Measurements from ENCODE around the gene TOP2B. TPM values are rescaled to one million over a fixed set of nuclear protein-coding genes. Genes with fewer than 3 reads are reported as not detected.

TOP2B gene
- polyA plus RNA-seq, 1 of the 3 experiments (the other 2 are of a cell fraction) = 20.4 TPM

DNA sequence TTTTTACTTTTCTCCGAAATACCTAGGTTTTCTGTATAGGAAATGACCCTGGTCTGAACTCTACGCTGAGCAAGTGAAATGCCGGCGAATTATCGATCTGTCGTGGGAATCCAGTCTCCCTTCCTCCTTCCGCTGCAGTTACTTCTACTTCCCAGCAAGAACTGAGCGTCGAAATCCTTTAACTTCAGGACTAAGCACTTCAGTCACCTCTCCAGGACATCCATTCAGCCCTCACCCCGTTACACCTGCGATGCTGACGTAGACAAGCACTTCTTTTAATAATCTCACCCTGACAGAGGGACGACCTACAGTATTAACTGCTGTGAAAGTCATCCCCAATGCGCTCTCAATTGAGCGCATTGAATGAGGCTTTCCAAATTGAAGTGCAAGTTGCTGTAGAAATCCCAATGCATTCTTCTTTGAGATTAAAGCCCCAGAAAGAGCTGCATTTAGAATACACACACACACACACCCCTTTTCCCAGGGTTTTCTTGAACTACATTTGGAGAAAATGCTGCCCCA lies 1.3 kb downstream of the TOP2B start:
- H3K9ac ChIP-seq = peak overlapping the region; percentile 84
- H3K79me2 ChIP-seq (ENCODE audit: insufficient read depth) = peaks cover 58% of the 10 kb centered on the region
- peaks cover 5% of the 10 kb centered on the region for H3F3A ChIP-seq (replicated peaks; ENCODE audit: insufficient read depth)
- TF ChIP-seq SIN3A (IDR thresholded peaks at IDR 0.05; ENCODE audit: borderline replicate concordance, low read depth, low read length) (0 out of 2 replicates have a peak, but pooled peaks have one; percentile 13), POLR2AphosphoS5 (IDR thresholded peaks at IDR 0.05; ENCODE audit: low read depth, low read length) (no peak), YY1 (IDR thresholded peaks at IDR 0.05; ENCODE audit: low read depth) (no peak)
- H3K27ac ChIP-seq (ENCODE audit: low read depth in 2 of 2, low read length in 1 of 2) = peak overlapping the region; percentile 81 to 97
- peaks cover 52% of the 10 kb centered on the region for H4K20me1 ChIP-seq (ENCODE audit: insufficient read depth)
- POLR2A ChIA-PET = no interaction called here
- CTCF ChIA-PET = interaction anchor here (3.8 kb wide), 1 partner anchor 14 kb away, joined by 25 read pairs; no protein-coding TSS in a partner anchor
- peak; percentile 26 for DNase-seq
- peak overlapping the region; percentile 83 for H3K4me2 ChIP-seq
- peak overlapping the region; percentile 88 to 96 for H3K4me3 ChIP-seq (ENCODE audit: low read depth in 2 of 2, low read length in 1 of 2)
- H3K9me2 ChIP-seq = no peaks in the 10 kb centered on the region
- peaks cover 6 to 22% of the 10 kb centered on the region in 2 experiments for H3K4me1 ChIP-seq (ENCODE audit: control insufficient read depth in 1 of 2, insufficient read depth in 2 of 2, low read depth in 1 of 2, low read length in 1 of 2)
- H3K36me3 ChIP-seq (replicated peaks in 1 of 2; ENCODE audit: control insufficient read depth in 1 of 2, insufficient read depth in 2 of 2, low read length in 1 of 2) = peaks cover 0 to 11% of the 10 kb centered on the region in 2 experiments
- no peaks in the 10 kb centered on the region for H3K9me3 ChIP-seq
- H3K27me3 ChIP-seq (ENCODE audit: insufficient read depth) = no peaks in the 10 kb centered on the region
- H2AFZ ChIP-seq (ENCODE audit: low read depth) = peak overlapping the region; percentile 73; the same call in 1 of the 2 replicates
- 2% methylated on average over 15 of the region's 15 CpGs for WGBS (ENCODE audit: low lambda C conversion rate)

DNA sequence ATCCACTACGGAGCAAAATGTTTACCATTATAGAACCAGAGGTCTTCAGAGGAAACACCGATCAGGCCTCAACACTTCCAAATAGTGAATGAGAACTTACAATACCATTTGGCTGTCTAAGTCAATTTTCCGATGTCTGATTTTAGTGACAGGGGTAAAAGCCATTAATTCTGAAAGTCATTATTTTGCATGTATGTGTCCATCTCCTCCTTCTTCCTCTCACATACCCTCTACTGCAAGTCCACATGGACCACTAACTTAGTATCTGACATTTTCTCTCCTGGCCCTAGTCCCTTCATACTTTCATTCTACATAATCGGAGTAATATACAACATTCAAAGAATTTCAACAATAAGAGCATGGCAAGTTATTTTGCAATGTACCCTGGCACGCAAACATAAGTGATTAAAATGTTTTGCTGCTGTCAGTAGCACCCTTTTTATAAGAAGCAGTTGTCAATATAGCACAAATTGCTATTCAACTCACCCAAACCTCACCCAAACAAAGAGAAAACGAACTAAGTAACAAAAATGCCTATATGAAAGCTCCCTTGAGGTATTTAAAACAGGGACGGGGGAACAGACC lies 1.9 kb downstream of the TOP2B start:
- WGBS (ENCODE audit: low lambda C conversion rate) = 14% methylated on average over 7 of the region's 7 CpGs
- Histone ChIP-seq H3F3A (replicated peaks; ENCODE audit: insufficient read depth) (peaks cover 5% of the 10 kb centered on the region), H3K4me3 (ENCODE audit: low read depth in 2 of 2, low read length in 1 of 2) (peak overlapping the region; percentile 88 to 96), H3K27ac (ENCODE audit: low read depth in 2 of 2, low read length in 1 of 2) (peak overlapping the region; percentile 25 to 81; a peak in 3 of 4 replicates), H3K9me2 (no peaks in the 10 kb centered on the region), H3K9ac (peak overlapping the region; percentile 84), H3K36me3 (replicated peaks in 1 of 2; ENCODE audit: control insufficient read depth in 1 of 2, insufficient read depth in 2 of 2, low read length in 1 of 2) (peaks cover 0 to 11% of the 10 kb centered on the region in 2 experiments), H3K27me3 (ENCODE audit: insufficient read depth) (no peaks in the 10 kb centered on the region), H3K79me2 (ENCODE audit: insufficient read depth) (peaks cover 63% of the 10 kb centered on the region), H3K9me3 (no peaks in the 10 kb centered on the region), H3K4me1 (ENCODE audit: control insufficient read depth in 1 of 2, insufficient read depth in 2 of 2, low read depth in 1 of 2, low read length in 1 of 2) (peaks cover 6 to 22% of the 10 kb centered on the region in 2 experiments), H4K20me1 (ENCODE audit: insufficient read depth) (peaks cover 52% of the 10 kb centered on the region), H3K4me2 (peak overlapping the region; percentile 83), H2AFZ (ENCODE audit: low read depth) (no peak overlapping the region; the same call in 1 of the 2 replicates)
- no peak for DNase-seq
- POLR2A ChIA-PET = no interaction called here
- CTCF ChIA-PET = interaction anchor here (1.8 to 3.8 kb wide), 2 partner anchors 14 to 127 kb away, joined by 6 to 25 read pairs; partner anchors contain the start of gene OXSM
- TF ChIP-seq NFIC (IDR thresholded peaks at IDR 0.05; ENCODE audit: borderline replicate concordance) (no peak), TAF1 (IDR thresholded peaks at IDR 0.05; ENCODE audit: borderline replicate concordance, low read depth, low read length) (no peak), MXI1 (IDR thresholded peaks at IDR 0.05; ENCODE audit: low read depth, low read length) (no peak), RFX5 (IDR thresholded peaks at IDR 0.05; ENCODE audit: low read length) (no peak), EZH2phosphoT487 (IDR thresholded peaks at IDR 0.05; ENCODE audit: borderline replicate concordance, low read depth) (no peak), RAD21 (IDR thresholded peaks at IDR 0.05; ENCODE audit: low read length) (no peak), GABPA (IDR thresholded peaks at IDR 0.05; ENCODE audit: low read depth) (no peak), TCF12 (IDR thresholded peaks at IDR 0.05) (no peak), CHD2 (IDR thresholded peaks at IDR 0.05; ENCODE audit: low read length, partially characterized antibody) (no peak), ELF1 (IDR thresholded peaks at IDR 0.05) (no peak), TEAD4 (IDR thresholded peaks at IDR 0.05; ENCODE audit: borderline replicate concordance, insufficient read depth) (no peak), SMC3 (IDR thresholded peaks at IDR 0.05; ENCODE audit: low read depth, low read length) (no peak)
- TF ChIP-seq, protein P1, sequence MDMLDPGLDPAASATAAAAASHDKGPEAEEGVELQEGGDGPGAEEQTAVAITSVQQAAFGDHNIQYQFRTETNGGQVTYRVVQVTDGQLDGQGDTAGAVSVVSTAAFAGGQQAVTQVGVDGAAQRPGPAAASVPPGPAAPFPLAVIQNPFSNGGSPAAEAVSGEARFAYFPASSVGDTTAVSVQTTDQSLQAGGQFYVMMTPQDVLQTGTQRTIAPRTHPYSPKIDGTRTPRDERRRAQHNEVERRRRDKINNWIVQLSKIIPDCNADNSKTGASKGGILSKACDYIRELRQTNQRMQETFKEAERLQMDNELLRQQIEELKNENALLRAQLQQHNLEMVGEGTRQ (IDR thresholded peaks at IDR 0.05; ENCODE audit: borderline replicate concordance, low read depth, low read length) = no peak
- TF ChIP-seq, protein P2, sequence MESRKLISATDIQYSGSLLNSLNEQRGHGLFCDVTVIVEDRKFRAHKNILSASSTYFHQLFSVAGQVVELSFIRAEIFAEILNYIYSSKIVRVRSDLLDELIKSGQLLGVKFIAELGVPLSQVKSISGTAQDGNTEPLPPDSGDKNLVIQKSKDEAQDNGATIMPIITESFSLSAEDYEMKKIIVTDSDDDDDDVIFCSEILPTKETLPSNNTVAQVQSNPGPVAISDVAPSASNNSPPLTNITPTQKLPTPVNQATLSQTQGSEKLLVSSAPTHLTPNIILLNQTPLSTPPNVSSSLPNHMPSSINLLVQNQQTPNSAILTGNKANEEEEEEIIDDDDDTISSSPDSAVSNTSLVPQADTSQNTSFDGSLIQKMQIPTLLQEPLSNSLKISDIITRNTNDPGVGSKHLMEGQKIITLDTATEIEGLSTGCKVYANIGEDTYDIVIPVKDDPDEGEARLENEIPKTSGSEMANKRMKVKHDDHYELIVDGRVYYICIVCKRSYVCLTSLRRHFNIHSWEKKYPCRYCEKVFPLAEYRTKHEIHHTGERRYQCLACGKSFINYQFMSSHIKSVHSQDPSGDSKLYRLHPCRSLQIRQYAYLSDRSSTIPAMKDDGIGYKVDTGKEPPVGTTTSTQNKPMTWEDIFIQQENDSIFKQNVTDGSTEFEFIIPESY (IDR thresholded peaks at IDR 0.05; ENCODE audit: borderline replicate concordance, low read depth) = no peak

Data from SK-N-SH (cell line).